NT2/D1 (cell line): ENCODE measurements around the gene MMP17.

ENCODE experiments used
- SUZ12 ChIP-seq: IDR thresholded peaks from 2 replicates; pipeline ENCODE4 v1.6.1; 2011; ENCODE audit not compliant: insufficient read length, insufficient read depth; ENCODE audit errors: extremely low read depth
- ZNF274 ChIP-seq: IDR thresholded peaks from 2 replicates; pipeline ENCODE4 v1.6.1; 2011; ENCODE audit warnings: mild to moderate bottlenecking, low read depth, low read length

GRCh38 chr12:131831635-131832041 lies 3.4 kb downstream of the MMP17 start:
- no peak for TF ChIP-seq ZNF274
- no peak for TF ChIP-seq SUZ12
